Astrocyte of the spinal cord (primary cell): ENCODE results near the gene SBDS.
"Not testable (repeated sequence)": the region's sequence is repeated elsewhere in the genome, so short reads cannot be mapped to it uniquely, and the experiment has no call there.

ENCODE experiments used
- DNase-seq: peaks from one replicate; pipeline ENCODE4 v3.0.0; 2011; ENCODE audit warnings: low read depth, low spot score
- H3K4me3 ChIP-seq: 2 replicates; pipeline ENCODE4 v1.5.1; 2011; ENCODE audit warnings: low read depth, mild to moderate bottlenecking, low read length, moderate library complexity
- CTCF ChIP-seq: IDR thresholded peaks from 2 replicates; pipeline ENCODE4 v1.5.1; 2012; ENCODE audit warnings: low read depth, mild to moderate bottlenecking, low read length, inconsistent platforms
- in situ Hi-C: cut with HindIII; loops from 2 replicates; pipeline ENCODE4 v1.10.0; 2017; ENCODE audit warnings: low sequenced_read_pairs

The SBDS gene

GRCh38 chr7:67000601-67001258, 5.3 kb upstream of the SBDS start:
- peak; percentile 1 for TF ChIP-seq CTCF
- DNase-seq = peak; percentile 29
- in situ Hi-C loops, H3K4me3 ChIP-seq: not testable (repeated sequence)

- in situ Hi-C loops = not testable (repeated sequence)
- DNase-seq = peak; percentile 99
Measured at GRCh38 chr7:66996444-66997191, 1.2 kb upstream of the SBDS start, which contains the start of gene TYW1. Gene TYW1 (plus strand): TSS chr7:66996833. CDS start chr7:66996979, 146 bp downstream.

GRCh38 chr7:66994691-66995049, 716 bp downstream of the SBDS start:
- in situ Hi-C loops = not testable (repeated sequence)
- peak; percentile 35 for TF ChIP-seq CTCF
- peak overlapping the region; percentile 82 for H3K4me3 ChIP-seq
- DNase-seq = peak; percentile 80

More at GRCh38 chr7:66996444-66997191, 1.2 kb upstream of the SBDS start, which contains the start of gene TYW1:
- H3K4me3 ChIP-seq = peak within 1 kb of the TSS; percentile 82

GRCh38 chr7:66994051-66994450, 1.3 kb downstream of the SBDS start:
- DNase-seq, in situ Hi-C loops: not testable (repeated sequence)
- peak overlapping the region; percentile 82 for H3K4me3 ChIP-seq

GRCh38 chr7:66989552-66989951, 5.8 kb downstream of the SBDS start:
- DNase-seq, in situ Hi-C loops, H3K4me3 ChIP-seq: not testable (repeated sequence)

GRCh38 chr7:66980336-66980735, 15.1 kb downstream of the SBDS start:
- in situ Hi-C loops, DNase-seq, H3K4me3 ChIP-seq: not testable (repeated sequence)

GRCh38 chr7:66979013-66979412, 16.4 kb downstream of the SBDS start:
- in situ Hi-C loops, DNase-seq, H3K4me3 ChIP-seq: not testable (repeated sequence)

GRCh38 chr7:66978312-66978711, 17.1 kb downstream of the SBDS start:
- DNase-seq, H3K4me3 ChIP-seq, in situ Hi-C loops: not testable (repeated sequence)

- no peak for DNase-seq
- TF ChIP-seq CTCF = no peak
- in situ Hi-C loops = no loop called here
- H3K4me3 ChIP-seq = no peak overlapping the region
Measured at GRCh38 chr7:66974986-66975590, 20.3 kb downstream of the SBDS start.
